ENCODE measurements around the gene STKLD1.
A peak's percentile ranks its signal among the peaks of the same experiment; 100 is the strongest.

Gene STKLD1

GRCh38 chr9:133394687-133395271, 18.6 kb downstream of the STKLD1 start:
- H3K36me3 ChIP-seq (ENCODE audit: low read depth): no peaks in the 10 kb centered on the region
- no peak for TF ChIP-seq CTCF (IDR thresholded peaks at IDR 0.05; ENCODE audit: poor library complexity, severe bottlenecking)
- no peak overlapping the region for H3K27ac ChIP-seq (ENCODE audit: poor library complexity, severe bottlenecking)
- H3K4me1 ChIP-seq (ENCODE audit: insufficient read depth, poor library complexity, severe bottlenecking): no peaks in the 10 kb centered on the region
- ATAC-seq (ENCODE audit: low read depth) (peak; percentile 29; the same call in 2 of the 3 replicates), DNase-seq (ENCODE audit: low spot score) (no peak)
- no peaks in the 10 kb centered on the region for H3K9me3 ChIP-seq (ENCODE audit: severe bottlenecking)
- H3K4me3 ChIP-seq (ENCODE audit: severe bottlenecking): no peak overlapping the region
- no peaks in the 10 kb centered on the region for H3K27me3 ChIP-seq (ENCODE audit: insufficient read depth, poor library complexity, severe bottlenecking)

GRCh38 chr9:133396952-133397351, 20.8 kb downstream of the STKLD1 start:
- TF ChIP-seq CTCF (IDR thresholded peaks at IDR 0.05; ENCODE audit: poor library complexity, severe bottlenecking): no peak
- ATAC-seq (ENCODE audit: low read depth) (no peak), DNase-seq (ENCODE audit: low spot score) (no peak)
- no peaks in the 10 kb centered on the region for H3K9me3 ChIP-seq (ENCODE audit: severe bottlenecking)
- H3K27ac ChIP-seq (ENCODE audit: poor library complexity, severe bottlenecking): no peak overlapping the region
- no peaks in the 10 kb centered on the region for H3K27me3 ChIP-seq (ENCODE audit: insufficient read depth, poor library complexity, severe bottlenecking)
- H3K36me3 ChIP-seq (ENCODE audit: low read depth): no peaks in the 10 kb centered on the region
- no peaks in the 10 kb centered on the region for H3K4me1 ChIP-seq (ENCODE audit: insufficient read depth, poor library complexity, severe bottlenecking)
- H3K4me3 ChIP-seq (ENCODE audit: severe bottlenecking): no peak overlapping the region

GRCh38 chr9:133397370-133397769, 21.2 kb downstream of the STKLD1 start:
- Histone ChIP-seq H3K9me3 (ENCODE audit: severe bottlenecking) (no peaks in the 10 kb centered on the region), H3K36me3 (ENCODE audit: low read depth) (no peaks in the 10 kb centered on the region), H3K27ac (ENCODE audit: poor library complexity, severe bottlenecking) (no peak overlapping the region), H3K27me3 (ENCODE audit: insufficient read depth, poor library complexity, severe bottlenecking) (no peaks in the 10 kb centered on the region), H3K4me1 (ENCODE audit: insufficient read depth, poor library complexity, severe bottlenecking) (no peaks in the 10 kb centered on the region), H3K4me3 (ENCODE audit: severe bottlenecking) (no peak overlapping the region)
- DNase-seq (ENCODE audit: low spot score): no peak
- TF ChIP-seq CTCF (IDR thresholded peaks at IDR 0.05; ENCODE audit: poor library complexity, severe bottlenecking): no peak
- ATAC-seq (ENCODE audit: low read depth): no peak

GRCh38 chr9:133397895-133398294, 21.7 kb downstream of the STKLD1 start:
- no peak for TF ChIP-seq CTCF (IDR thresholded peaks at IDR 0.05; ENCODE audit: poor library complexity, severe bottlenecking)
- Histone ChIP-seq H3K36me3 (ENCODE audit: low read depth) (no peaks in the 10 kb centered on the region), H3K27ac (ENCODE audit: poor library complexity, severe bottlenecking) (no peak overlapping the region), H3K27me3 (ENCODE audit: insufficient read depth, poor library complexity, severe bottlenecking) (no peaks in the 10 kb centered on the region), H3K4me1 (ENCODE audit: insufficient read depth, poor library complexity, severe bottlenecking) (no peaks in the 10 kb centered on the region), H3K9me3 (ENCODE audit: severe bottlenecking) (no peaks in the 10 kb centered on the region), H3K4me3 (ENCODE audit: severe bottlenecking) (no peak overlapping the region)
- ATAC-seq (ENCODE audit: low read depth) (no peak), DNase-seq (ENCODE audit: low spot score) (no peak)

- no peak for TF ChIP-seq CTCF (IDR thresholded peaks at IDR 0.05; ENCODE audit: poor library complexity, severe bottlenecking)
- Histone ChIP-seq H3K4me3 (ENCODE audit: severe bottlenecking) (no peak overlapping the region), H3K27me3 (ENCODE audit: insufficient read depth, poor library complexity, severe bottlenecking) (no peaks in the 10 kb centered on the region), H3K27ac (ENCODE audit: poor library complexity, severe bottlenecking) (no peak overlapping the region), H3K4me1 (ENCODE audit: insufficient read depth, poor library complexity, severe bottlenecking) (no peaks in the 10 kb centered on the region), H3K36me3 (ENCODE audit: low read depth) (peaks cover 7% of the 10 kb centered on the region), H3K9me3 (ENCODE audit: severe bottlenecking) (no peaks in the 10 kb centered on the region)
- ATAC-seq (ENCODE audit: low read depth) (no peak), DNase-seq (ENCODE audit: low spot score) (peak; percentile 51)
Observed at GRCh38 chr9:133400292-133400691, 24.1 kb downstream of the STKLD1 start.

Data from RWPE2 (cell line).